Hepatocyte (in vitro differentiated cells): ENCODE measurements around the gene PTPRN2.

Source experiments
- EZH2 ChIP-seq: fragments of 200-600 bp; sonication (generic); IDR thresholded peaks from 2 replicates; pipeline ENCODE4 v1.6.1; 2016; ENCODE audit warnings: antibody characterized with exemption, mild to moderate bottlenecking, borderline replicate concordance
- TF ChIP-seq, protein P1 (sequence below): fragments of 200-600 bp; sonication (generic); IDR thresholded peaks from 2 replicates; pipeline ENCODE4 v1.5.1; 2016; ENCODE audit warnings: antibody characterized with exemption, mild to moderate bottlenecking; ENCODE audit not compliant: poor library complexity

DNA sequence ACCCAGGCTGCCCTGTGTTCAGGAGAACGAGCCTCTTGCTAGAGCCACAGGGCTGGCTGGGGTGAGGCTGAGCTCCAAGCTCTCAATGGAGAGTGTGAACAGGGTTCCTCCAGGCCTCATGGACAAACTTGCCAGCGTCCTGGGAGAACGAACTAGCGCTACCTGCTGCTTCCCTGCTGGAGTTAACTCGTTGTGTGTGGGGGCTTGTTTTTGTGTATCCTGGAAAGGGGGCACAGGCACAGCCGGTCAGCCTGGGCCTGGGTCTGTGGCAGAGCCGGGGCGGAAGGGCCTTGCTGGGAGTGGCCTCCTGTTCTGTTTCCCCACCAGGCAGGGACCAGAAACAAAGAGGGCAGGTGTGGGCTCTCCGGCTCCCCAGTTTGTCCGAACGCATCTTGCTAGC lies 991.6 kb downstream of the PTPRN2 start:
- TF ChIP-seq, protein P1, sequence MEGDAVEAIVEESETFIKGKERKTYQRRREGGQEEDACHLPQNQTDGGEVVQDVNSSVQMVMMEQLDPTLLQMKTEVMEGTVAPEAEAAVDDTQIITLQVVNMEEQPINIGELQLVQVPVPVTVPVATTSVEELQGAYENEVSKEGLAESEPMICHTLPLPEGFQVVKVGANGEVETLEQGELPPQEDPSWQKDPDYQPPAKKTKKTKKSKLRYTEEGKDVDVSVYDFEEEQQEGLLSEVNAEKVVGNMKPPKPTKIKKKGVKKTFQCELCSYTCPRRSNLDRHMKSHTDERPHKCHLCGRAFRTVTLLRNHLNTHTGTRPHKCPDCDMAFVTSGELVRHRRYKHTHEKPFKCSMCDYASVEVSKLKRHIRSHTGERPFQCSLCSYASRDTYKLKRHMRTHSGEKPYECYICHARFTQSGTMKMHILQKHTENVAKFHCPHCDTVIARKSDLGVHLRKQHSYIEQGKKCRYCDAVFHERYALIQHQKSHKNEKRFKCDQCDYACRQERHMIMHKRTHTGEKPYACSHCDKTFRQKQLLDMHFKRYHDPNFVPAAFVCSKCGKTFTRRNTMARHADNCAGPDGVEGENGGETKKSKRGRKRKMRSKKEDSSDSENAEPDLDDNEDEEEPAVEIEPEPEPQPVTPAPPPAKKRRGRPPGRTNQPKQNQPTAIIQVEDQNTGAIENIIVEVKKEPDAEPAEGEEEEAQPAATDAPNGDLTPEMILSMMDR, result no peak
- no peak for TF ChIP-seq EZH2
